HepG2 (cell line): ENCODE results near the gene FABP1. TPM values are rescaled to one million over a fixed set of nuclear protein-coding genes. Genes with fewer than 3 reads are reported as not detected.

Experiments
- ATF2 ChIP-seq: sonication (generic); formaldehyde crosslinking; IDR thresholded peaks from 2 replicates; pipeline ENCODE4 v1.4.0; 2020; ENCODE audit warnings: missing genetic modification reagents
- BCL3 ChIP-seq: sonication (generic); formaldehyde crosslinking; IDR thresholded peaks from 2 replicates; pipeline ENCODE4 v1.5.1; 2020; ENCODE audit warnings: mild to moderate bottlenecking, missing genetic modification reagents, moderate library complexity
- BORCS8-MEF2B ChIP-seq: sonication (generic); formaldehyde crosslinking; IDR thresholded peaks from 2 replicates; pipeline ENCODE4 v1.8.0; 2022; ENCODE audit warnings: mild to moderate bottlenecking, missing genetic modification reagents
- ELK4 ChIP-seq: sonication (generic); formaldehyde crosslinking; IDR thresholded peaks from 2 replicates; pipeline ENCODE4 v1.9.0; 2021; ENCODE audit warnings: missing genetic modification reagents, borderline replicate concordance
- ETV6 ChIP-seq: sonication (generic); formaldehyde crosslinking; conservative IDR thresholded peaks from 2 replicates; pipeline ENCODE4 v1.4.0; 2020; ENCODE audit warnings: missing genetic modification reagents
- FOSL1 ChIP-seq: sonication (generic); formaldehyde crosslinking; IDR thresholded peaks from 2 replicates; pipeline ENCODE4 v1.9.0; 2021; ENCODE audit warnings: missing genetic modification reagents, borderline replicate concordance
- KDM3A ChIP-seq: IDR thresholded peaks from 2 replicates; pipeline ENCODE4 v1.6.1; 2018; ENCODE audit warnings: low read depth, missing compliant biosample characterization
- MED8 ChIP-seq: sonication (generic); formaldehyde crosslinking; IDR thresholded peaks from 2 replicates; pipeline ENCODE4 v1.8.1; 2023; ENCODE audit warnings: mild to moderate bottlenecking, missing genetic modification reagents; ENCODE audit not compliant: insufficient replicate concordance
- NFIC ChIP-seq: IDR thresholded peaks from 2 replicates; pipeline ENCODE4 v1.6.1; 2012; ENCODE audit warnings: mild to moderate bottlenecking, low read length, inconsistent platforms
- NR2F6 ChIP-seq, 2 experiments: IDR thresholded peaks; 2 replicates each; pipeline ENCODE4 v1.6.1; 2016; ENCODE audit warnings: antibody characterized with exemption in 1 of 2, mild to moderate bottlenecking in 1 of 2
- PREB ChIP-seq: sonication (generic); formaldehyde crosslinking; IDR thresholded peaks from 2 replicates; pipeline ENCODE4 v1.4.0; 2020; ENCODE audit warnings: missing genetic modification reagents
- SMARCE1 ChIP-seq: fragments of 450-650 bp; IDR thresholded peaks from 2 replicates; pipeline ENCODE4 v1.6.1; 2017; ENCODE audit warnings: borderline replicate concordance
- TCF7L2 ChIP-seq: IDR thresholded peaks from 2 replicates; pipeline ENCODE4 v1.6.1; 2011; ENCODE audit warnings: mild to moderate bottlenecking, low read depth, low read length, moderate library complexity
- TFAP4 ChIP-seq: sonication (generic); IDR thresholded peaks from 2 replicates; pipeline ENCODE4 v1.6.1; 2016; ENCODE audit warnings: low read depth, borderline replicate concordance
- TFDP2 ChIP-seq: sonication (generic); formaldehyde crosslinking; IDR thresholded peaks from 2 replicates; pipeline ENCODE4 v1.4.0; 2020; ENCODE audit warnings: missing genetic modification reagents
- XBP1 ChIP-seq: sonication (generic); formaldehyde crosslinking; IDR thresholded peaks from 2 replicates; pipeline ENCODE4 v1.5.0; 2020; ENCODE audit warnings: missing genetic modification reagents
- ZBTB43 ChIP-seq: sonication (generic); formaldehyde crosslinking; conservative IDR thresholded peaks from 2 replicates; pipeline ENCODE4 v1.4.0; 2020; ENCODE audit warnings: missing genetic modification reagents
- ZKSCAN8 ChIP-seq: IDR thresholded peaks from 2 replicates; pipeline ENCODE4 v1.6.1; 2016; ENCODE audit warnings: borderline replicate concordance, missing genetic modification reagents, missing compliant biosample characterization
- ZNF24 ChIP-seq: fragments of 450-650 bp; IDR thresholded peaks from 2 replicates; pipeline ENCODE4 v1.6.1; 2017; ENCODE audit warnings: antibody characterized with exemption, mild to moderate bottlenecking
- ZNF354B ChIP-seq: sonication (generic); formaldehyde crosslinking; IDR thresholded peaks from 2 replicates; pipeline ENCODE4 v1.8.0; 2022; ENCODE audit warnings: mild to moderate bottlenecking, missing genetic modification reagents
- polyA plus RNA-seq, 8 experiments: library from polyadenylated mRNA; depleted of rRNA in 3 of 8; stranded (reverse) in 7 of 8; unstranded in 1 of 8; fragments of >200 nt; fragmentation: Illumina TruSeq in 4 of 8; extraction: Trizol in 4 of 8; gene quantifications; 2 replicates each; pipeline versions ENCODE4 v1.2.1 to v1.2.3, GENCODE V29; 2011 to 2016; ENCODE audit warnings: low read depth in 4 of 8, missing spikeins in 1 of 8, mixed read lengths in 1 of 8; ENCODE audit not compliant: insufficient read depth in 1 of 8
- total RNA-seq, 5 experiments: library from RNA; depleted of rRNA; stranded (reverse); fragments of >200 nt; fragmentation: Illumina TruSeq; extraction: Trizol; gene quantifications; 2 replicates each; pipeline ENCODE4 v1.2.3, GENCODE V29; 2016; ENCODE audit warnings: low read depth in 1 of 5

Gene FABP1
- total and polyA plus RNA-seq, 2 of the 13 experiments (the other 11 are each of a cell fraction or from before 2014, with no cell fraction given) = 644 to 1,608 TPM

GRCh38 chr2:88159955-88160415 lies 32.1 kb upstream of the FABP1 start (continued):
- peak; percentile 35; the same call in 1 of the 2 replicates for TF ChIP-seq TFDP2 (CRISPR knock-in tag)
- no peak for TF ChIP-seq NFIC
- TF ChIP-seq ZBTB43 (CRISPR knock-in tag) = no peak
- no peak for TF ChIP-seq XBP1 (CRISPR knock-in tag)
- TF ChIP-seq SMARCE1 = no peak
- no peak for TF ChIP-seq TCF7L2
- TF ChIP-seq ZNF354B (CRISPR knock-in tag) = no peak
- TF ChIP-seq ELK4 = no peak
- no peak for TF ChIP-seq MED8 (CRISPR knock-in tag)
- TF ChIP-seq ETV6 (CRISPR knock-in tag) = no peak
- peak; percentile 68; the same call in 1 of the 2 replicates for TF ChIP-seq KDM3A (CRISPR knock-in tag)
- no peak for TF ChIP-seq BCL3 (CRISPR knock-in tag)
- no peak; the same call in 1 of the 2 replicates for TF ChIP-seq ZKSCAN8
- TF ChIP-seq ATF2 (CRISPR knock-in tag) = peak; percentile 74; the same call in 1 of the 2 replicates
- no peak for TF ChIP-seq NR2F6 (IDR thresholded peaks at IDR 0.05)
- 0 out of 2 replicates have a peak, but pooled peaks have one; percentile 12 for TF ChIP-seq NR2F6 (CRISPR knock-in tag; IDR thresholded peaks at IDR 0.05)
- no peak for TF ChIP-seq ZNF24
- no peak for TF ChIP-seq PREB (CRISPR knock-in tag)
- TF ChIP-seq FOSL1 = no peak
- TF ChIP-seq TFAP4 = no peak
- TF ChIP-seq BORCS8-MEF2B (CRISPR knock-in tag) = peak; percentile 58; the same call in 1 of the 2 replicates
